ENCODE measurements around the gene COPG2.
"Not testable (repeated sequence)": the region's sequence is repeated elsewhere in the genome, so short reads cannot be mapped to it uniquely, and the experiment has no call there.

The COPG2 gene

GRCh38 chr7:130628901-130629300 lies 39.6 kb downstream of the COPG2 start:
- no peak for FAIRE-seq
- TF ChIP-seq, protein P1, sequence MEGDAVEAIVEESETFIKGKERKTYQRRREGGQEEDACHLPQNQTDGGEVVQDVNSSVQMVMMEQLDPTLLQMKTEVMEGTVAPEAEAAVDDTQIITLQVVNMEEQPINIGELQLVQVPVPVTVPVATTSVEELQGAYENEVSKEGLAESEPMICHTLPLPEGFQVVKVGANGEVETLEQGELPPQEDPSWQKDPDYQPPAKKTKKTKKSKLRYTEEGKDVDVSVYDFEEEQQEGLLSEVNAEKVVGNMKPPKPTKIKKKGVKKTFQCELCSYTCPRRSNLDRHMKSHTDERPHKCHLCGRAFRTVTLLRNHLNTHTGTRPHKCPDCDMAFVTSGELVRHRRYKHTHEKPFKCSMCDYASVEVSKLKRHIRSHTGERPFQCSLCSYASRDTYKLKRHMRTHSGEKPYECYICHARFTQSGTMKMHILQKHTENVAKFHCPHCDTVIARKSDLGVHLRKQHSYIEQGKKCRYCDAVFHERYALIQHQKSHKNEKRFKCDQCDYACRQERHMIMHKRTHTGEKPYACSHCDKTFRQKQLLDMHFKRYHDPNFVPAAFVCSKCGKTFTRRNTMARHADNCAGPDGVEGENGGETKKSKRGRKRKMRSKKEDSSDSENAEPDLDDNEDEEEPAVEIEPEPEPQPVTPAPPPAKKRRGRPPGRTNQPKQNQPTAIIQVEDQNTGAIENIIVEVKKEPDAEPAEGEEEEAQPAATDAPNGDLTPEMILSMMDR (IDR thresholded peaks at IDR 0.05; ENCODE audit: insufficient read depth, missing control alignments): no peak
- no peak for DNase-seq (ENCODE audit: insufficient read length, low spot score)

DNA sequence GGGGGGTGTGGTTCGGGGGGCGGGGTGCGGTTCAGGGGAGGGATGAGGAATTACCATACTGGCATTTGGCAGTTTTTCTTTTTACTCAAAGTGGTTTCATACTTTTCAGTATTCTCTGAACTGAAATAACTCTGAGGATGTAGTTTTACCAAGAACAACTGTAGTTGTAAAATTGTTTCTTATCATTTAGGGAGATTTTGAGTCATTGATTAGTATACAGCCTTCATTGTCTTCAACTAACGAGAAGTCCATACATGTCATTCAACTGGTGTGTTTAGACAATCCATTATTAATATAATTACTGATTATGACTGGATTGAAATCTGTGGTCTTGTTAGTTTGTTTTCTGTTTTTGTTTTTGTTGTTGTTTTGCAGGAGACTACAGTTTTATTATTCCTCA lies 40.8 kb downstream of the COPG2 start:
- TF ChIP-seq, protein P1 (IDR thresholded peaks at IDR 0.05; ENCODE audit: insufficient read depth, missing control alignments): no peak
- DNase-seq (ENCODE audit: insufficient read length, low spot score): no peak
- FAIRE-seq: no peak

DNA sequence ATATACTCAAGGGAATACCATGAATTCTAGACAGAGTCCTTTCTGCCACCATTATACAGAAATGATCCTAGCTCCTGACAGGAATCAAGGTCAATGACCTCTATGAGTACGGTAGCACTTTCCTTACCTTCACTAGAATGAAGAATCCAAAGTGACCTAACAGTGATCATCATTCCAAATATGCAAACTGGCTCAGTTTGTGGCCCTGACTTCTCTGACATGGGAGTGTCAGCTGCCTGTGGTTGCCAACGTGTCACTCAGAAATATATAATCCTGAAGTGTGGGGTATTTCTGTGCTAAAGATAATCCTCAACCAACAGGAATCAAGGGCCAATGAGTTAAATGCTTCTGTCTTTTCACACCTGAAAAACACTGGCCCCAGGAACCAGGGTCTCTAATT lies 45.7 kb downstream of the COPG2 start:
- FAIRE-seq (no peak), DNase-seq (ENCODE audit: insufficient read length, low spot score) (no peak)
- TF ChIP-seq, protein P1 (IDR thresholded peaks at IDR 0.05; ENCODE audit: insufficient read depth, missing control alignments): no peak

DNA sequence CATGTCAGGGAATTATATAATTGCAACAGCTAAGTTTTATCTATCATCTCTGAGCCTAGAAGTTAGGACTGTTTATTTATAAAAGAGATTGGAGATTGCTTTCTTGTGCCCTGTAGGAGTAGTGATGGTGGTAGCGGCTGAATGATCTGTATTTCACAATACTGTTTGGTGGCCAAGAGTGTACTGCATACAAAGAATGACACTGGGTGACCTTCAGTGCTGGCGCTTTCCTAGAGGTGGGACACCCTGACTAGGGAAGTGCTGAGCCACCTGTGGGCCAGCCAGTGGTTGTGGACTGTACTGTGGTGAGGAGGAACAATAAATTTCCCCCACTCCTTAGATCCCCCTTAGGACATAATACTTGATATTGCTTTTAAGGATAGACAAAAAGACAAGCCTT lies 53.0 kb downstream of the COPG2 start:
- FAIRE-seq: no peak
- TF ChIP-seq, protein P1 (IDR thresholded peaks at IDR 0.05; ENCODE audit: insufficient read depth, missing control alignments): no peak
- DNase-seq (ENCODE audit: insufficient read length, low spot score): no peak

GRCh38 chr7:130614449-130614848 lies 54.1 kb downstream of the COPG2 start:
- FAIRE-seq (no peak), DNase-seq (ENCODE audit: insufficient read length, low spot score) (no peak)
- TF ChIP-seq, protein P1 (IDR thresholded peaks at IDR 0.05; ENCODE audit: insufficient read depth, missing control alignments): no peak

DNA sequence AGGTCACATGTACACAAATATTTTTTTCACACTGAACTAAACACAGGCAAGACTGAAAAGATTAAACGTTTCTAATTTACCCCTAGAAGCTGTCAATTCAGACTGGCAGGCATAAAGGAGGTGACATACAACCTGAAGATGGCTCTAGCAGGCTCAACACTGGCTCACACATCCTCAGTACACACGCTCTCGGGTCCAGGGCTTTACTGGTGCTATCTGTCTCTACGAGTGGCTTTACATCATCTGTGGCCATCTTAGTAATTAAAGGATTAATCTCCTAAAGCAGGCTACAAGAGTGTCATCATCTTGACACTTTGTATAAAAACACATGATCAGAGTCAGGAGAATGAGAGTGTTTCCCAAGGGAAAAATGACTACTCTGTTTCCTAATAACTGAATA lies 57.3 kb downstream of the COPG2 start:
- TF ChIP-seq, protein P1 (IDR thresholded peaks at IDR 0.05; ENCODE audit: insufficient read depth, missing control alignments): no peak
- DNase-seq (ENCODE audit: insufficient read length, low spot score): peak; percentile 42
- peak; percentile 81 for FAIRE-seq

- not testable (repeated sequence) for FAIRE-seq; DNase-seq (ENCODE audit: insufficient read length, low spot score)
These were observed 61.5 kb downstream of the COPG2 start for GRCh38 chr7:130607066-130607465.

- TF ChIP-seq, protein P1 (IDR thresholded peaks at IDR 0.05; ENCODE audit: insufficient read depth, missing control alignments): no peak
- DNase-seq (ENCODE audit: insufficient read length, low spot score) (no peak), FAIRE-seq (no peak)
These were observed 62.4 kb downstream of the COPG2 start for GRCh38 chr7:130606161-130606560.
